HEK293T (cell line): ENCODE data around the gene HLF.

ENCODE experiments used
- CTCF ChIA-PET: fragments of 350-600 bp; formaldehyde crosslinking; extraction: SDS; loops from one replicate; lab custom pipeline; 2021; ENCODE audit warnings: antibody characterized with exemption, inconsistent platforms; lab: Yijun Ruan, JAX
- POLR2A ChIA-PET: fragments of 350-600 bp; formaldehyde crosslinking; extraction: SDS; loops from one replicate; lab custom pipeline; 2020; ENCODE audit warnings: antibody characterized with exemption, inconsistent platforms; lab: Yijun Ruan, JAX
- DNase-seq: peaks from one replicate; pipeline ENCODE4 v3.0.0; 2012; ENCODE audit warnings: mixed read lengths; ENCODE audit errors: extremely low spot score
- ARNT ChIP-seq: fragments of 450-650 bp; IDR thresholded peaks from 2 replicates; pipeline ENCODE4 v1.6.1; 2017; ENCODE audit warnings: mild to moderate bottlenecking
- BHLHE40 ChIP-seq: fragments of 450-650 bp; IDR thresholded peaks from 2 replicates; pipeline ENCODE4 v1.6.1; 2016; ENCODE audit warnings: mild to moderate bottlenecking, moderate library complexity, borderline replicate concordance
- CTBP1 ChIP-seq: fragments of 450-650 bp; IDR thresholded peaks from 2 replicates; pipeline ENCODE4 v1.6.1; 2016; ENCODE audit warnings: borderline replicate concordance
- ELF4 ChIP-seq: fragments of 450-650 bp; IDR thresholded peaks from 2 replicates; pipeline ENCODE4 v1.6.1; 2017; ENCODE audit warnings: antibody characterized with exemption
- FOXA1 ChIP-seq: fragments of 450-650 bp; IDR thresholded peaks from 2 replicates; pipeline ENCODE4 v1.6.1; 2016; ENCODE audit warnings: mild to moderate bottlenecking
- FOXK2 ChIP-seq: fragments of 450-650 bp; IDR thresholded peaks from 2 replicates; pipeline ENCODE4 v1.6.1; 2016; ENCODE audit warnings: mild to moderate bottlenecking
- FOXM1 ChIP-seq: fragments of 450-650 bp; IDR thresholded peaks from 2 replicates; pipeline ENCODE4 v1.6.1; 2017; ENCODE audit warnings: mild to moderate bottlenecking, borderline replicate concordance
- HDGF ChIP-seq: fragments of 450-650 bp; IDR thresholded peaks from 2 replicates; pipeline ENCODE4 v1.6.1; 2017; ENCODE audit warnings: antibody characterized with exemption, borderline replicate concordance
- L3MBTL2 ChIP-seq: fragments of 450-650 bp; conservative IDR thresholded peaks from 2 replicates; pipeline ENCODE4 v1.6.1; 2016; ENCODE audit warnings: mild to moderate bottlenecking
- LEF1 ChIP-seq: fragments of 450-650 bp; IDR thresholded peaks from 2 replicates; pipeline ENCODE4 v1.6.1; 2017; ENCODE audit warnings: mild to moderate bottlenecking, borderline replicate concordance
- NFRKB ChIP-seq: fragments of 450-650 bp; IDR thresholded peaks from 2 replicates; pipeline ENCODE4 v1.6.1; 2016; ENCODE audit warnings: mild to moderate bottlenecking, moderate library complexity
- PKNOX1 ChIP-seq: fragments of 450-650 bp; IDR thresholded peaks from 2 replicates; pipeline ENCODE4 v1.6.1; 2016
- SP1 ChIP-seq: fragments of 450-650 bp; IDR thresholded peaks from 2 replicates; pipeline ENCODE4 v1.6.1; 2017
- SUZ12 ChIP-seq: fragments of 450-650 bp; IDR thresholded peaks from 2 replicates; pipeline ENCODE4 v1.6.1; 2016; ENCODE audit warnings: mild to moderate bottlenecking
- TARDBP ChIP-seq: fragments of 450-650 bp; IDR thresholded peaks from 2 replicates; pipeline ENCODE4 v1.6.1; 2016
- ZNF384 ChIP-seq: fragments of 450-650 bp; IDR thresholded peaks from 2 replicates; pipeline ENCODE4 v1.6.1; 2016

HLF gene

GRCh38 chr17:55223524-55223923 lies 41.2 kb upstream of the HLF start:
- ChIA-PET CTCF (no interaction called here), POLR2A (no interaction called here)
- TF ChIP-seq PKNOX1 (no peak), CTBP1 (no peak), ARNT (no peak), NFRKB (no peak), HDGF (no peak), SP1 (no peak), BHLHE40 (no peak), ZNF384 (no peak), SUZ12 (no peak), L3MBTL2 (no peak)
- DNase-seq = no peak

GRCh38 chr17:55224746-55225145 lies 40.0 kb upstream of the HLF start:
- POLR2A ChIA-PET = no interaction called here
- CTCF ChIA-PET = no interaction called here
- TF ChIP-seq HDGF = no peak
- TF ChIP-seq SUZ12 = no peak
- TF ChIP-seq FOXM1 = no peak
- no peak for DNase-seq

- POLR2A ChIA-PET = no interaction called here
- CTCF ChIA-PET = no interaction called here
- TF ChIP-seq TARDBP (no peak), CTBP1 (no peak), LEF1 (no peak), HDGF (no peak), NFRKB (no peak), PKNOX1 (no peak), BHLHE40 (no peak), ZNF384 (no peak), L3MBTL2 (no peak), SUZ12 (no peak), ARNT (no peak), FOXK2 (no peak), FOXA1 (no peak), SP1 (no peak), FOXM1 (no peak), ELF4 (no peak)
Measured at GRCh38 chr17:55225237-55225636, 39.5 kb upstream of the HLF start.

GRCh38 chr17:55228683-55229192 lies 36.0 kb upstream of the HLF start:
- TF ChIP-seq CTBP1 = no peak
- TF ChIP-seq HDGF = no peak
- no peak for TF ChIP-seq ZNF384
- no peak for TF ChIP-seq ARNT
- TF ChIP-seq LEF1 = no peak
- TF ChIP-seq SUZ12 = no peak
- TF ChIP-seq L3MBTL2 = no peak
- TF ChIP-seq PKNOX1 = no peak
- TF ChIP-seq FOXK2 = no peak
- TF ChIP-seq SP1 = no peak
- TF ChIP-seq ELF4 = no peak
- no peak for TF ChIP-seq NFRKB
- TF ChIP-seq BHLHE40 = no peak
- no peak for TF ChIP-seq TARDBP
- ChIA-PET POLR2A (no interaction called here), CTCF (no interaction called here)

More at GRCh38 chr17:55225237-55225636, 39.5 kb upstream of the HLF start:
- DNase-seq = no peak

GRCh38 chr17:55229276-55229675 lies 35.5 kb upstream of the HLF start:
- no peak for DNase-seq
- TF ChIP-seq L3MBTL2 (no peak), ELF4 (no peak), LEF1 (no peak), NFRKB (no peak), FOXM1 (no peak), SP1 (no peak), FOXA1 (no peak), BHLHE40 (no peak), ZNF384 (no peak), SUZ12 (no peak), CTBP1 (no peak), ARNT (no peak), FOXK2 (no peak)
- CTCF ChIA-PET = no interaction called here
- POLR2A ChIA-PET = no interaction called here

More at GRCh38 chr17:55228683-55229192, 36.0 kb upstream of the HLF start:
- DNase-seq = no peak

GRCh38 chr17:55230716-55231115 lies 34.0 kb upstream of the HLF start:
- TF ChIP-seq BHLHE40 (no peak), ELF4 (no peak), CTBP1 (no peak), TARDBP (no peak), ARNT (no peak), PKNOX1 (no peak), LEF1 (no peak), SP1 (no peak), NFRKB (no peak)
- ChIA-PET POLR2A (no interaction called here), CTCF (interaction anchor here (1.3 kb wide), 1 partner anchor 9 kb away, joined by 3 read pairs; no protein-coding TSS in a partner anchor)
- DNase-seq = no peak
